Hepatic stellate cell (primary cell): Measurements from ENCODE around the gene KRTAP3-1.

Source experiments
- DNase-seq: peaks from one replicate; pipeline ENCODE4 v3.0.0; 2011; ENCODE audit warnings: low spot score

The KRTAP3-1 gene

DNA sequence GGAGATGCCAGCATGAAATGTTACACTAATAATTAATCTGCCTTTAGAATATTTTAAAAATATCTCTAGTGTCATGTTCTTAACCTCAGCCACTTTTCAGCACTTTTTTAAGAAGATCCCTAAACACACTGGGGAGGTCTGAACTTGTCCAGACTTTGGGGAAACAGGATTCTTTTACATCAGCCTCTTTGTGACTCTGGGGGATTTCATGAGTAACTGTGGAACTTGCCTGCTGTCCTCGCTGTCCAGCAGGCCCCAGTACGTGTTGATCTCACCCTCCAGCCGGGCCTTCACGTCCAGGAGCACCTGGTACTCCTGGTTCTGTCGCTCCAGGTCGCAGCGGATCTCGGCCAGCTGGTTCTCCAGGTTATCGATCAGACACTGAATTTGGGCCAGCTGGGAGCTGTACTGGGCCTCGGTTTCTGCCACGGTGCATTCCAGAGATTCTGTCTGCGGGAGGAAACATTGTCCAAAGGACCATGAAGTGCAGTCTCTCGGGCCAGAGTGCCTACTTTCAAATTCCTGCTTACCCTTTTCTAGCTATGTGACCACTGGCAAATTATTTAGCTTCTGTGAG lies 30.3 kb downstream of the KRTAP3-1 start:
- DNase-seq = no peak

DNA sequence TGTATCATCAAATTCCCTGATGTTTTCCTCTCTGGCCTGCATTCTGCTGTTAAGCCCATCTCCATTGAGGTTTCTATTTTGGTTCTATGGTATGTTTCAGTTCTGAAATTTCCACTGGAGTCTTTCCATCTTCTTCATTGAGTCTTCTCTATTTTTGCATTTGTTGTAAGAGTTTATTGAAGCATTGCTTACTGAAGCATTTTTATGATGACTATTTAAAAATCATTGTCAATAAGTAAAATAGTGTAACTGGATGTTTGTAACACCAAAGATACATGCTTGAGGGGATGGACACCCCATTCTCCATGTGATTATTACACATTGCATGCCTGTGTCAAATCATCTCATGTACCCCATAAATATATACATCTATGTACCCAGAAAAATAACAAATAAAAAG lies 33.4 kb downstream of the KRTAP3-1 start:
- no peak for DNase-seq

DNA sequence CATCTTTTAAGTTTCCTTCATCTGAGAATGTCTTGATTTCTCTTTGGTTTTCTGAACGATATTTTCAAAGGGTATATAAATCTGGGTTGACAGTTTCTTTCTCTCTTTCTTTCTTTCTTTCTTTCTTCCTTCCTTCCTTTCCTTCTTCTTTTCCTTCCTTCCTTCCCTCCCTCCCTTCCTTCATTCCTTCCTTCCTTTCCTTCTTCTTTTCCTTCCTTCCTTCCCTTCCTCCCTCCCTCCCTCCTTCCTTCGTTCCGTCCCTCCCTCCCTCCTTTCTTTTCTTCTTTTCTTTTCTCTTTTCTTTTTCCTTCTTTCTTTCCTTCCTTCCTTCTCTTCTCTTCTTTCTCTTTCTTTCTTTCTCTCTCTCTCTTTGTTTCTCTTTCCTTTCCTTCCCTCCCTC lies 34.6 kb downstream of the KRTAP3-1 start:
- no peak for DNase-seq

DNA sequence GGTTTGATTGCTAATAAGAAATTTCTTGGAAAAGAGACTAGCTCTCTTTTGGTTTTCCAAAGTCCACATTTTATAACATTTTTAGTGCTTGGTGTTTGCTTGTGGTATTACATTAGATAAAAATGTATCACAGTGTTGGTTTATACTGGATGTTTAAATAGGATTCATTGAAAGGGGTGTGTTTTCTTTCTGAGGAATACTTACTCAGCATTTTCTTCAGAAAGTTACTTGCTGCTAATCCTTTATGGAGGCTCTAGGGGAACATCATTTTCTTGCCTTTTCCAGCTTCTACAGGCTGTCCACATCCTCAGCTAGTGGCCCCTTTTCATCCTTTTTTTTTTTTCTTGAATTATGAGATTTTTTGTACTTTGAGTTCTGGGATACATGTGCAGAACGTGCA lies 41.3 kb downstream of the KRTAP3-1 start:
- DNase-seq = no peak

DNA sequence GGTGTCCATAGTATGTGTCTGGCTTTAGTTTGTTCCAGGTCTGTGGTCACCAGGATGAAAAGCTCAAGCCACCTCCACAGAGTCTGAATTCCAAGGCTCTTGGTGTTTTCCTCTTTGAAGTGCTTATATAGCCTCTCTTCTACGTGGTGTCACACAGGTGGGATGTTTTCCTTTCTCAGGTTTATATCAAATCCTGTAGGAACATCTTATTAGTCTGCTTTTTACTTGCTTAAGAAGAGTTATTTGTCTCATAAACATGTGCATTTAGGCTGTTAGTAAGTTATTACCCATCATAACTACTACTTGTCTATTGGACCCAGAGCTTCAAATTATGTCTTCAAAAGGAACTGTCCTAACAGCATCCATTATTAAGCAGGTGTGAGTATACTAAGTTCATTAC lies 42.1 kb downstream of the KRTAP3-1 start, which contains the start of gene KRT39:
Gene KRT39, minus strand, starts transcription at position 101 of the 400 bp plus-strand sequence. Its CDS starts 92 bp downstream, at position 9.
- DNase-seq = no peak

DNA sequence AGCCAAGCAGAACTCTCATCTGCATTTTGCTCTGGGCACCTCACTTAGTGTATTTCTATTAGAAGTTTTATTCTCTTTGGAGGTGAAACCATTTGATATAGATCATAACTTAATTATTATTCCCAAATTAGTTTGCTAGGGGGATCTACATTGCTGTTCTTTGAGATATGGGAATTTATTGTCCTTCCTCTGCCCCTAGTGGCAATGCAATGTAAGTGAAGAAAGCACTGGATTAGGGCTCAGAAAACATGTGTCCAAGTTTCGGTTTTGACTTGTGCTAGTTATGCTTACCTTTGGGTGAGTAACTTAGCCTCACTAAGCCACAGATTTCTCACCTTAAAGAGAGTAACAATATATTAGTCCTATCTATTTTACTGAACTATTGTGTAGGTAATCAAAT lies 45.1 kb downstream of the KRTAP3-1 start:
- DNase-seq = no peak

DNA sequence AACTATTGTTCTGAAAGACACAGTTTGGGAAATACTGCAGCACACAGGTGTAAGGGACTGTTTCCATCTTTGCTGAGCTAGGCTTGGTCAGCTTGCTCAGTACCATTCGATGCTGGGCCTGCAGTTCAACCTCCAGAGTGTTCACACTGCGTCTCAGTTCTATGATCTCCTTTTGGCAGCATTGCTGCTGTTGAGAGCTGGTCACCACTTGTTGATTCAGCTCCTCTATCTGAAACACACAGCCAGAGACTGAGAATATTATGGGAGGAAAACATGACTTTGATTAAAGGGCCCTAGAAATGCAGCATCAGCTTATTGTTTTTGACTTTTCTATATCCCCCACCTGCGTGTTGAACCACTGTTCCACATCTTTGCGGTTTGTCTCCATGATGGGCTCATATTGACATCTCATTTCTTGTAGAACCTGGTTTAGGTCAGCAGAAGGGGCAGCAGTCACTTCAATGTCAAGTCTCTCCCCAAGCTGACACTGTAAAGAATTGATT lies 46.8 kb downstream of the KRTAP3-1 start:
- no peak for DNase-seq

DNA sequence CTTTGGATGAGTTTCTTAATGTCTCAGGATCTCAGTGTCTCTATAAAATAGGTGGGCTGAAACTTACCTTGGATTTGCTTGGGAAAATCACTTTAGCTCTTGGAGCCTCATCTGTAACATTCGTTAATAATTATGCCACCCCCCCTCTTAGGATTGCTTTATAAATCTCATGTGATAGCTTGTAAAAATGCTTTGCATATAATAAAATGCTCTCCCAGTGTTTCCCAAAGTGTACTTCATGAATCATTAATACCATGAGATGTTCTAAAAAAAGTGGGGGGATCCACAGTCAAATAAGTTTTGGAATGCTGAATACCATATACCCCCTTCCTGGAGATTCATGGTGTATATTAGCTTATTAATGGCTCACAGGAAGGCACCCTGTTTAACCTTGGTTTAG lies 47.3 kb downstream of the KRTAP3-1 start:
- no peak for DNase-seq

DNA sequence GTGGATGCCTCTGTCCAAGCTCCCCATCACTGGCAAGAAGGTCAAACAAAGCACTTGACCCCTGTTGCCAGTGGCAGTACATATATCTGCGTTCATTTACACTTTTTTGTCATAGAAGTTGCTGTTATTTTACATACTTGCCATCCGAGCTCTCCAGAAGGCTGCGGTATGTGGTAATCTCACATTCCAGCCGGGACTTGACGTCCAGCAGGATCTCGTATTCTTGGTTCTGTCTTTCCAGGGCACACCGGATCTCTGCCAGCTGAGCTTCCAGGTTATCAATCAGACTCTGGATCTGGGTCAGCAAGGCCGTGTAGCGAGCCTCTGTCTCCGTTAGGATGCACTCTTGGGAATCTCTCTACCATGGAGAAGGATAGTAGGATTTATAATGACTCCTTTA lies 48.8 kb downstream of the KRTAP3-1 start:
- no peak for DNase-seq
